ENCODE measurements around the gene HOXB7. TPM values are rescaled to one million over a fixed set of nuclear protein-coding genes. Genes with fewer than 3 reads are reported as not detected.

HOXB7 gene
- total and polyA plus RNA-seq, 10 of the 15 experiments (the other 5 are each of a cell fraction or from before 2014, with no cell fraction given): 2.8 to 7.4 (median 4.2) TPM

DNA sequence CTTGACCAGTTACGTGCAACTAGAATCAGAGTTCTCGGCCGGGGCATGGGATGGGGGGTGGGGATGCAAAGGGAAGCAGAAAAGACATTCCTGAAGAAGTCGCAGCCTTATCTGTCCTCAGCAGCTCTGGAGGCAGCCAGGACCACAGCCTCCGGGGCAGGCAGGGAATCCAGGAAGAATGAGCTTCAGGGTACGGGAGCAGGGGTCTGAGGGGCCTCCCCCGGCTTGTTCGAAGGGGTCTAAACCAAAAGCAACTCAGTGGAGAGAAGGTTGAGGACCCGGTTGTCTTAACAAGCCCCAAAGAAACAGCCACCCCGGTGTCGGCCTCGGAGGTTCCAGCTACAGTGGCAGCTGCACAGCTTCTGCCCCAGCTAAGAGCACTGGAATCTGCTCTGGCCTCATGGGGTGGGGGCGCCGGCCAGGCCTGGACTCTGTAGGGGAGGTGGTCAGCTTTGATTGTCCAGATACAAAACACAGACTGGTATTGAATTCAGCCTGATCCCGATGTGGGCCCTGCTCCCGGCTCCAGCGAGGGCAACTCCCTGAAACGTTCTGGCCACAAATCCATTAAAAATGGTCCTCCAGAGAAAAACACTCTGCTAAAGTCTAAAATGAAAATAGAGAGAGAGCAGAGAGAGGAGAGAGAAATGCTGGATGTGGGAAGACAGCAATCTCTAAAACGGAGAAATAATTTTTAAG is 40.3 kb downstream of the HOXB7 start (continued):
- TF ChIP-seq RELB (IDR thresholded peaks at IDR 0.05; ENCODE audit: low read depth): no peak
- TF ChIP-seq CHD4 (IDR thresholded peaks at IDR 0.05): no peak
- TF ChIP-seq IRF4 (IDR thresholded peaks at IDR 0.05; ENCODE audit: low read depth, low read length): no peak

GRCh38 chr17:48569674-48570324 is 41.0 kb downstream of the HOXB7 start:
- H3K27ac ChIP-seq (ENCODE audit: control insufficient read depth, insufficient read depth): no peak overlapping the region
- SMC1A ChIA-PET (ENCODE audit: uncharacterized antibody, unreplicated experiment): interaction anchor here (0.6 to 2.0 kb wide), 2 partner anchors 77 to 167 kb away, joined by 5 to 7 read pairs; no protein-coding TSS in a partner anchor
- H3K27me3 ChIP-seq (replicated peaks in 1 of 2; ENCODE audit: control insufficient read depth in 2 of 2, insufficient read depth in 2 of 2, low read length in 1 of 2): no peaks in the 10 kb centered on the region
- no peak overlapping the region for H3K4me2 ChIP-seq (ENCODE audit: control insufficient read depth, insufficient read depth)
- FAIRE-seq (no peak), DNase-seq (ENCODE audit: low read depth, low spot score) (no peak), ATAC-seq (no peak)
- RAD21 ChIA-PET (ENCODE audit: unreplicated experiment): no interaction called here
- H4K20me1 ChIP-seq (ENCODE audit: control insufficient read depth, insufficient read depth): no peaks in the 10 kb centered on the region
- POLR2A ChIA-PET: no interaction called here
- no TSS peak for BruUV-seq (replicated peaks)
- H3K36me3 ChIP-seq (ENCODE audit: control insufficient read depth in 2 of 2, insufficient read depth in 2 of 2, low read length in 1 of 2): no peaks in the 10 kb centered on the region; a peak in 1 of 4 replicates
- H2AFZ ChIP-seq (ENCODE audit: control insufficient read depth, low read depth, low read length): no peak overlapping the region
- no peak overlapping the region for H3K4me3 ChIP-seq
- in situ Hi-C loops (cut with MboI): no loop called here
- no peaks in the 10 kb centered on the region for H3K4me1 ChIP-seq (ENCODE audit: control insufficient read depth, insufficient read depth, low read length)
- CTCF ChIA-PET: interaction anchor here (0.6 to 1.5 kb wide), 4 partner anchors 47 to 475 kb away, joined by 3 read pairs; no protein-coding TSS in a partner anchor
- no peaks in the 10 kb centered on the region for H3K79me2 ChIP-seq (ENCODE audit: control insufficient read depth, insufficient read depth, low read length)
- TF ChIP-seq DPF2 (IDR thresholded peaks at IDR 0.05) (no peak), RBBP5 (conservative IDR thresholded peaks at IDR 0.05) (no peak), POLR2AphosphoS2 (IDR thresholded peaks at IDR 0.05; ENCODE audit: low read depth, low read length) (no peak), JUNB (IDR thresholded peaks at IDR 0.05) (no peak), MXI1 (IDR thresholded peaks at IDR 0.05; ENCODE audit: low read depth, low read length) (no peak), BACH1 (IDR thresholded peaks at IDR 0.05; ENCODE audit: borderline replicate concordance) (no peak), ZNF274 (IDR thresholded peaks at IDR 0.05; ENCODE audit: insufficient read depth, insufficient read length) (no peak), BCL11A (IDR thresholded peaks at IDR 0.05; ENCODE audit: low read depth, low read length) (no peak), CHD2 (IDR thresholded peaks at IDR 0.05; ENCODE audit: borderline replicate concordance, low read depth, low read length) (no peak), KDM1A (IDR thresholded peaks at IDR 0.05; ENCODE audit: borderline replicate concordance) (no peak)
- intact Hi-C loops (cut with micrococcal nuclease; ENCODE audit: unreplicated experiment): no loop called here
- WGBS (ENCODE audit: insufficient coverage, insufficient replicate concordance, low lambda C conversion rate, missing lambda C conversion rate): 72% methylated on average over 6 of the region's 6 CpGs
- no peak overlapping the region for H3K9ac ChIP-seq (ENCODE audit: control insufficient read depth, insufficient read depth, low read length)
- no peaks in the 10 kb centered on the region for H3K9me3 ChIP-seq (replicated peaks; ENCODE audit: control insufficient read depth, insufficient read depth, low read length)

All from GM12878 (cell line).